ENCODE data around the gene HIRA.

DNA sequence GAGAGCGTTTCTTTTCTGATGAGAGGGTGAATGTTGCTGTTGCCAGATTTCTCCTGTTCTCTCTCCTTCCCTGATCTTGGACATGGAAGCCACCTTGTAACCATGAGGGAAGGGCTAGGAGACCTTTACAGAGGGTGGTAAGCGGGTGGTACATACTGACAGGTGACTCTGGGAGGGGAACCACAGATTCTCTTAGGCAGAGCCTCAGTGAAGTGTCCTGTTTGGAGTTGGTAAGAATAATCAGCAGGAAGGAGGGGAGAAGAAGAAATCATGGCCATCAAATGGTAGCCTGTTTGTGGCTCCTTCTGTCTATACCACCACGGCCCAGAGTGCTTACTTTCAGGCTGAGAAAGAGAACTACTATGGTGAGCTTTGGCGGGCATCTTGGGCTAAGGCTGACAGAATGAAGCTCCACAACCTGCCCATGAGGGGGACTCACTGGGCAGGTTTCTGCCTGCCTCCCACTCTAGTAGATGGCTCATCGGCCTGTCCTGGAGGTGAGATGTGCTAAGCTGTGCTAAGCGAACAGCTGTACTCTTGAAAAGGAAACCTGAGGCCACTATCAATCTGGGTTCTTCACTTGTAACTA, 84.8 kb downstream of the HIRA start:
- TF ChIP-seq, protein P1, sequence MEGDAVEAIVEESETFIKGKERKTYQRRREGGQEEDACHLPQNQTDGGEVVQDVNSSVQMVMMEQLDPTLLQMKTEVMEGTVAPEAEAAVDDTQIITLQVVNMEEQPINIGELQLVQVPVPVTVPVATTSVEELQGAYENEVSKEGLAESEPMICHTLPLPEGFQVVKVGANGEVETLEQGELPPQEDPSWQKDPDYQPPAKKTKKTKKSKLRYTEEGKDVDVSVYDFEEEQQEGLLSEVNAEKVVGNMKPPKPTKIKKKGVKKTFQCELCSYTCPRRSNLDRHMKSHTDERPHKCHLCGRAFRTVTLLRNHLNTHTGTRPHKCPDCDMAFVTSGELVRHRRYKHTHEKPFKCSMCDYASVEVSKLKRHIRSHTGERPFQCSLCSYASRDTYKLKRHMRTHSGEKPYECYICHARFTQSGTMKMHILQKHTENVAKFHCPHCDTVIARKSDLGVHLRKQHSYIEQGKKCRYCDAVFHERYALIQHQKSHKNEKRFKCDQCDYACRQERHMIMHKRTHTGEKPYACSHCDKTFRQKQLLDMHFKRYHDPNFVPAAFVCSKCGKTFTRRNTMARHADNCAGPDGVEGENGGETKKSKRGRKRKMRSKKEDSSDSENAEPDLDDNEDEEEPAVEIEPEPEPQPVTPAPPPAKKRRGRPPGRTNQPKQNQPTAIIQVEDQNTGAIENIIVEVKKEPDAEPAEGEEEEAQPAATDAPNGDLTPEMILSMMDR (IDR thresholded peaks at IDR 0.05; ENCODE audit: low read depth, low read length, poor library complexity, severe bottlenecking), result no peak
- TF ChIP-seq EZH2phosphoT487 (IDR thresholded peaks at IDR 0.05; ENCODE audit: borderline replicate concordance, low read length), result no peak

Measured in DOHH2 (cell line).